ENCODE measurements around the gene ATP8A2. TPM values are rescaled to one million over a fixed set of nuclear protein-coding genes. Genes with fewer than 3 reads are reported as not detected.

Gene ATP8A2
- polyA plus RNA-seq, 1 donor from 2014 or later: 11.9 TPM

DNA sequence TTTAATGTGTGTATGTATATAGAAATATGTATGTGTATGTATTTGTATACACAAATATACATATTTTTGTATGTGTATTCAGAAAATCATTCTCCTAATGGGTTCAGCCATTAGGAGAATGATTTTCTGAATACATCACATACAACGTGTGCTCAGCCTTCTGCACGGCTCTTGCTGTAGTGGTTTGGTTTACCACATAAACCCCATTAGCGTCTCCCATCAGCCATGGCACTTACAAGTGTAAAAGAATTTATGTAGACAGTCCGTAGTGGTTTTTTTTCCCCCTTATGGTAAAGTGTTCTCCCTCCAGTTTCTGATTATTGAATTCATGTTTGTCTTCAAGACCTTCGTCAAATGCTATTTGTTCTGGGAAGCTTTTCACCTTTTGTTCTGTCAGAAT is 38.2 kb downstream of the ATP8A2 start:
- no peak overlapping the region for H3K27ac ChIP-seq (ENCODE audit: low read length)
- no peaks in the 10 kb centered on the region for H3F3A ChIP-seq (ENCODE audit: insufficient read depth, low read length, poor library complexity, severe bottlenecking)
- no peak overlapping the region for H3K4me2 ChIP-seq (ENCODE audit: low read length)
- H3K9me2 ChIP-seq (ENCODE audit: insufficient read depth, low read length): no peaks in the 10 kb centered on the region
- H2AFZ ChIP-seq (ENCODE audit: low read depth, low read length): no peak overlapping the region
- no peaks in the 10 kb centered on the region for H3K27me3 ChIP-seq (ENCODE audit: insufficient read depth, low read depth, low read length)
- H3K9ac ChIP-seq (ENCODE audit: low read length): no peak overlapping the region
- no peaks in the 10 kb centered on the region for H4K20me1 ChIP-seq (ENCODE audit: insufficient read depth)
- H3K4me3 ChIP-seq (ENCODE audit: low read length): no peak overlapping the region
- H3K79me2 ChIP-seq (replicated peaks; ENCODE audit: insufficient read depth, low read length): no peaks in the 10 kb centered on the region
- TF ChIP-seq MXI1 (conservative IDR thresholded peaks at IDR 0.05; ENCODE audit: poor library complexity, severe bottlenecking): no peak
- no peak for TF ChIP-seq RAD21 (conservative IDR thresholded peaks at IDR 0.05)
- TF ChIP-seq, protein P1, sequence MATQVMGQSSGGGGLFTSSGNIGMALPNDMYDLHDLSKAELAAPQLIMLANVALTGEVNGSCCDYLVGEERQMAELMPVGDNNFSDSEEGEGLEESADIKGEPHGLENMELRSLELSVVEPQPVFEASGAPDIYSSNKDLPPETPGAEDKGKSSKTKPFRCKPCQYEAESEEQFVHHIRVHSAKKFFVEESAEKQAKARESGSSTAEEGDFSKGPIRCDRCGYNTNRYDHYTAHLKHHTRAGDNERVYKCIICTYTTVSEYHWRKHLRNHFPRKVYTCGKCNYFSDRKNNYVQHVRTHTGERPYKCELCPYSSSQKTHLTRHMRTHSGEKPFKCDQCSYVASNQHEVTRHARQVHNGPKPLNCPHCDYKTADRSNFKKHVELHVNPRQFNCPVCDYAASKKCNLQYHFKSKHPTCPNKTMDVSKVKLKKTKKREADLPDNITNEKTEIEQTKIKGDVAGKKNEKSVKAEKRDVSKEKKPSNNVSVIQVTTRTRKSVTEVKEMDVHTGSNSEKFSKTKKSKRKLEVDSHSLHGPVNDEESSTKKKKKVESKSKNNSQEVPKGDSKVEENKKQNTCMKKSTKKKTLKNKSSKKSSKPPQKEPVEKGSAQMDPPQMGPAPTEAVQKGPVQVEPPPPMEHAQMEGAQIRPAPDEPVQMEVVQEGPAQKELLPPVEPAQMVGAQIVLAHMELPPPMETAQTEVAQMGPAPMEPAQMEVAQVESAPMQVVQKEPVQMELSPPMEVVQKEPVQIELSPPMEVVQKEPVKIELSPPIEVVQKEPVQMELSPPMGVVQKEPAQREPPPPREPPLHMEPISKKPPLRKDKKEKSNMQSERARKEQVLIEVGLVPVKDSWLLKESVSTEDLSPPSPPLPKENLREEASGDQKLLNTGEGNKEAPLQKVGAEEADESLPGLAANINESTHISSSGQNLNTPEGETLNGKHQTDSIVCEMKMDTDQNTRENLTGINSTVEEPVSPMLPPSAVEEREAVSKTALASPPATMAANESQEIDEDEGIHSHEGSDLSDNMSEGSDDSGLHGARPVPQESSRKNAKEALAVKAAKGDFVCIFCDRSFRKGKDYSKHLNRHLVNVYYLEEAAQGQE (IDR thresholded peaks at IDR 0.05; ENCODE audit: borderline replicate concordance): no peak
- TF ChIP-seq, protein P2, sequence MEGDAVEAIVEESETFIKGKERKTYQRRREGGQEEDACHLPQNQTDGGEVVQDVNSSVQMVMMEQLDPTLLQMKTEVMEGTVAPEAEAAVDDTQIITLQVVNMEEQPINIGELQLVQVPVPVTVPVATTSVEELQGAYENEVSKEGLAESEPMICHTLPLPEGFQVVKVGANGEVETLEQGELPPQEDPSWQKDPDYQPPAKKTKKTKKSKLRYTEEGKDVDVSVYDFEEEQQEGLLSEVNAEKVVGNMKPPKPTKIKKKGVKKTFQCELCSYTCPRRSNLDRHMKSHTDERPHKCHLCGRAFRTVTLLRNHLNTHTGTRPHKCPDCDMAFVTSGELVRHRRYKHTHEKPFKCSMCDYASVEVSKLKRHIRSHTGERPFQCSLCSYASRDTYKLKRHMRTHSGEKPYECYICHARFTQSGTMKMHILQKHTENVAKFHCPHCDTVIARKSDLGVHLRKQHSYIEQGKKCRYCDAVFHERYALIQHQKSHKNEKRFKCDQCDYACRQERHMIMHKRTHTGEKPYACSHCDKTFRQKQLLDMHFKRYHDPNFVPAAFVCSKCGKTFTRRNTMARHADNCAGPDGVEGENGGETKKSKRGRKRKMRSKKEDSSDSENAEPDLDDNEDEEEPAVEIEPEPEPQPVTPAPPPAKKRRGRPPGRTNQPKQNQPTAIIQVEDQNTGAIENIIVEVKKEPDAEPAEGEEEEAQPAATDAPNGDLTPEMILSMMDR (IDR thresholded peaks at IDR 0.05; ENCODE audit: poor library complexity, severe bottlenecking): no peak
- no peak for TF ChIP-seq EZH2 (IDR thresholded peaks at IDR 0.05; ENCODE audit: borderline replicate concordance, insufficient read depth, low read length, poor library complexity, severe bottlenecking)
- TF ChIP-seq EP300 (conservative IDR thresholded peaks at IDR 0.05; ENCODE audit: poor library complexity, severe bottlenecking): no peak
- no peak for TF ChIP-seq POLR2AphosphoS5 (IDR thresholded peaks at IDR 0.05)
- no peaks in the 10 kb centered on the region for H3K9me3 ChIP-seq (ENCODE audit: low read length)
- no peaks in the 10 kb centered on the region for H3K36me3 ChIP-seq (ENCODE audit: insufficient read depth, low read length)

DNA sequence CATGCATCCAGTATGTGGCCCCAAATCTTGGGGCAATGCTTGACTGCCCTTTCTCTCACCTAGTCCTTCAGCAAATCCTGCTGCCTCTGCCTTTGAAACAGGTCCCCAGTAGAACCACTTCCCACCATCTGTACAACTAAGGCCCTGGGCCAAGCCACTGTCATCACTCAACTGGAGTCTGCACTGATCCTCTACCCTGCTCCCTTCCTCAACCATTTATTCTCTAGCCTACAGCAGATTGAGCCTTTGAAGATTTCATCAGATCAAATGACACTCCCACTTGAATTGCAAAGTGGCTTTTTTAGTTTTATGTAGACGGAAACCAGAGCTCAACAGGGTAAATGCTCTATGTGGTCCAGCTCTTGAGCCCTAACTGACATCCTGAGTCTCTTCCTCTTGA is 43.5 kb downstream of the ATP8A2 start:
- no peak overlapping the region for H3K4me3 ChIP-seq (ENCODE audit: low read length)
- H2AFZ ChIP-seq (ENCODE audit: low read depth, low read length): no peak overlapping the region
- TF ChIP-seq MXI1 (conservative IDR thresholded peaks at IDR 0.05; ENCODE audit: poor library complexity, severe bottlenecking) (no peak), POLR2AphosphoS5 (IDR thresholded peaks at IDR 0.05) (no peak), TAF1 (IDR thresholded peaks at IDR 0.05; ENCODE audit: low read depth) (no peak), RAD21 (conservative IDR thresholded peaks at IDR 0.05) (no peak), EZH2 (IDR thresholded peaks at IDR 0.05; ENCODE audit: borderline replicate concordance, insufficient read depth, low read length, poor library complexity, severe bottlenecking) (no peak), SMC3 (conservative IDR thresholded peaks at IDR 0.05; ENCODE audit: poor library complexity) (no peak), EP300 (conservative IDR thresholded peaks at IDR 0.05; ENCODE audit: poor library complexity, severe bottlenecking) (no peak)
- TF ChIP-seq, protein P1 (IDR thresholded peaks at IDR 0.05; ENCODE audit: borderline replicate concordance): no peak
- TF ChIP-seq, protein P2 (IDR thresholded peaks at IDR 0.05; ENCODE audit: poor library complexity, severe bottlenecking): no peak
- H3K27me3 ChIP-seq (ENCODE audit: insufficient read depth, low read depth, low read length): no peaks in the 10 kb centered on the region
- no peaks in the 10 kb centered on the region for H3K9me3 ChIP-seq (ENCODE audit: low read length)
- no peak overlapping the region for H3K27ac ChIP-seq (ENCODE audit: low read length)
- no peaks in the 10 kb centered on the region for H3K79me2 ChIP-seq (replicated peaks; ENCODE audit: insufficient read depth, low read length)
- H3K9ac ChIP-seq (ENCODE audit: low read length): no peak overlapping the region
- no peaks in the 10 kb centered on the region for H3F3A ChIP-seq (ENCODE audit: insufficient read depth, low read length, poor library complexity, severe bottlenecking)
- H3K36me3 ChIP-seq (ENCODE audit: insufficient read depth, low read length): no peaks in the 10 kb centered on the region
- no peak overlapping the region for H3K4me2 ChIP-seq (ENCODE audit: low read length)
- H3K9me2 ChIP-seq (ENCODE audit: insufficient read depth, low read length): no peaks in the 10 kb centered on the region
- no peaks in the 10 kb centered on the region for H4K20me1 ChIP-seq (ENCODE audit: insufficient read depth)
